Progenitor cell of endocrine pancreas (in vitro differentiated cells): Measurements from ENCODE around the gene RUNX1. TPM values are rescaled to one million over a fixed set of nuclear protein-coding genes. Genes with fewer than 3 reads are reported as not detected.

ENCODE experiments used
- DNase-seq: peaks from one replicate; pipeline ENCODE4 v3.0.0; 2021; ENCODE audit warnings: low spot score; ENCODE audit not compliant: unreplicated experiment
- H3K27ac Mint-ChIP-seq: 2 replicates; pipeline ENCODE4 v1.8.0; 2021; ENCODE audit warnings: mild to moderate bottlenecking, moderate library complexity, mixed read lengths
- H3K27me3 Mint-ChIP-seq: 2 replicates; pipeline ENCODE4 v1.8.0; 2021; ENCODE audit warnings: mixed read lengths
- H3K36me3 Mint-ChIP-seq: 2 replicates; pipeline ENCODE4 v1.8.0; 2022; ENCODE audit warnings: mixed read lengths; ENCODE audit not compliant: insufficient read depth
- H3K4me1 Mint-ChIP-seq: 2 replicates; pipeline ENCODE4 v1.8.0; 2021; ENCODE audit warnings: low read depth, mixed read lengths
- H3K4me3 Mint-ChIP-seq: 2 replicates; pipeline ENCODE4 v1.8.0; 2021; ENCODE audit warnings: low read depth, mild to moderate bottlenecking, moderate library complexity, mixed read lengths
- H3K9me3 Mint-ChIP-seq: 2 replicates; pipeline ENCODE4 v1.8.0; 2021; ENCODE audit warnings: low read depth, mixed read lengths
- total RNA-seq: library from RNA; stranded (reverse); gene quantifications from 2 replicates; pipeline ENCODE4 v1.2.1, GENCODE V29; 2021
- TF ChIP-seq, protein P1 (sequence below): fragments of 200-600 bp; sonication (generic); IDR thresholded peaks from one replicate; pipeline ENCODE4 v1.5.0; 2021; ENCODE audit warnings: antibody characterized with exemption, mild to moderate bottlenecking; ENCODE audit not compliant: unreplicated experiment

Gene RUNX1
- total RNA-seq, 1 donor from 2014 or later, result 7.1 TPM

DNA sequence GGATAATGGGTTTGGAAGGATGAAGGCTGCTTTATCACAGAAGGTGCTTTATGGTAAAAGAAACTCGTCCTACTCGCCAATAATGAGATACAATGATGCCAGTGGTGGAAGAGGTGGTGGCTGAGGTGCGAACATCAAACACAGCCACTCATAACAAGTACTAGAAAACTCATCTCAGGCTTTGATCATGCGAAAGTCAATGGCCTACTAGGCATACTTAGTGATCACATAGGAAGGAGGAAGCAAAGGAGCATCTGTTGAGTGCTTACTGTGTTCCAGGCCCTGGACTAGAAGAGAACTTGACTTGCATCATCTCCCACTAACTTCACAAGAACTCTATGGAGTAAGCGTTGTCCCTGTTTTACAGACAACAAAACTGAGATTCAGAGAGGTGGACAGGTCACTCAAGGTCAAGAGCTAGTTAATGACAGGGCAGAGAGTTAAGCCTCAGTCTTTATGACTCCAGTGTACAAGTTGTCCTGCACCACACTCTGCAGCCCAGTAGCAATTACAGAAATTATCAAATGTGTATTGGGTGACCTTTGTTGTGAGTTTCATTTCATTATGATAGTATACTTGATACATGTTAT, 33.6 kb downstream of the RUNX1 start:
- no peak overlapping the region for H3K27ac Mint-ChIP-seq
- TF ChIP-seq, protein P1, sequence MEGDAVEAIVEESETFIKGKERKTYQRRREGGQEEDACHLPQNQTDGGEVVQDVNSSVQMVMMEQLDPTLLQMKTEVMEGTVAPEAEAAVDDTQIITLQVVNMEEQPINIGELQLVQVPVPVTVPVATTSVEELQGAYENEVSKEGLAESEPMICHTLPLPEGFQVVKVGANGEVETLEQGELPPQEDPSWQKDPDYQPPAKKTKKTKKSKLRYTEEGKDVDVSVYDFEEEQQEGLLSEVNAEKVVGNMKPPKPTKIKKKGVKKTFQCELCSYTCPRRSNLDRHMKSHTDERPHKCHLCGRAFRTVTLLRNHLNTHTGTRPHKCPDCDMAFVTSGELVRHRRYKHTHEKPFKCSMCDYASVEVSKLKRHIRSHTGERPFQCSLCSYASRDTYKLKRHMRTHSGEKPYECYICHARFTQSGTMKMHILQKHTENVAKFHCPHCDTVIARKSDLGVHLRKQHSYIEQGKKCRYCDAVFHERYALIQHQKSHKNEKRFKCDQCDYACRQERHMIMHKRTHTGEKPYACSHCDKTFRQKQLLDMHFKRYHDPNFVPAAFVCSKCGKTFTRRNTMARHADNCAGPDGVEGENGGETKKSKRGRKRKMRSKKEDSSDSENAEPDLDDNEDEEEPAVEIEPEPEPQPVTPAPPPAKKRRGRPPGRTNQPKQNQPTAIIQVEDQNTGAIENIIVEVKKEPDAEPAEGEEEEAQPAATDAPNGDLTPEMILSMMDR, result no peak
- no peaks in the 10 kb centered on the region for H3K36me3 Mint-ChIP-seq
- peaks cover 21% of the 10 kb centered on the region for H3K4me1 Mint-ChIP-seq
- no peaks in the 10 kb centered on the region for H3K9me3 Mint-ChIP-seq
- H3K27me3 Mint-ChIP-seq, result peaks cover 6% of the 10 kb centered on the region
- no peak for DNase-seq
- H3K4me3 Mint-ChIP-seq, result no peak overlapping the region

DNA sequence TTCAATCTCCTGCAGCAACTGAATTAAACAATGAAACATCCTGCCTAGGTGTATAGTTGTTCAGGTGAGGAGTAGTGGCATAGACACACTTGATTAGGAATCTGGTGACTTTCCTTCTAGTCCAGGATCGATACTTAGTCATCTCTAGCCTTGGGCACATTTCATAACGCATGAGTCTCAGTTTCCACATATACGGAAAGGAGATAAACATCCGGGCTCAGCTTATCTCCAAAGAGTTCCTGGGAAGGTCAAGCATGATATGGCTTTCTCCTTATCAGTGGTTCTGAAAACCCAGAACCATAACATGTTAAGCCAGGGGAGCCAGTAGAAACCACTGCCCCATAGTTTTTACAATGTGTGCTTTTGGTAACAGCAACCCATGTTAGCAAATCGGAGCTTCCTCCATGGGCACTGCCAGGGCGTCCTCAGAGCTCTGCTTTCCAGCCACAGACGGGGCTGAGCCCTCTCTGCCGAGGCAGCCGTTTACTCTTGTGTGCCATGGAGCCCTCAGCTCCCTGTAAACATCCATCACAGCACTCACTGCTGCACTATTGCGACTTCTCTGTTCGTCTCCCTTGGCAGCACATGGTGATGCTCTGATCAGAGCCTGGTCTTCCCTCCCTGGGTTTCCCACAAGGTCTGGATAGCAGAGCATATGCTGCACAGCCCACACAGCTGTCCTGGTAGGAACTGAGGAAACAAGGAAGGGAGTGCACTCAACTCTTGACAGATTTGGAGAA, 34.6 kb downstream of the RUNX1 start:
- TF ChIP-seq, protein P1, result no peak
- Mint-ChIP-seq H3K36me3 (no peaks in the 10 kb centered on the region), H3K9me3 (no peaks in the 10 kb centered on the region), H3K4me3 (no peak overlapping the region), H3K27me3 (peaks cover 6% of the 10 kb centered on the region), H3K4me1 (peaks cover 13% of the 10 kb centered on the region), H3K27ac (no peak overlapping the region)
- no peak for DNase-seq

DNA sequence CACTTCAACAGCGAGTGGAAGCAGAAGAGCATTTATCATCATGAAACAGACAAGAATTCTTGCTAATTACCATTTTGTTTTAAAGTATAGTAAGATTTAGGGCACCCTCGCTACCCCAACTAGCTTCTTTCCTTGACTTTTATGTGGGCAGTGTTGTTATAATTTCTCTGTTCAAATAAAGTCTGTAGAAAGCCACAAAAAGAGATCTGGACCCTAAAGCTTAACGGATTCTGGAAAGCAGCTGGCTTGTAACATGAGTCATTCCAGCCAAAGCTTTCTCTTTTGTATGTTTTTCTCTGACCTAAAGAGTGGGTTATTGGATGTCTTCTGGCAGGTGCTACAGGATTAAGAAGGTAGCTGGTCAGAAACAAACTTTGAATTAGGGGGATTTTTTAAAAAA, 37.4 kb downstream of the RUNX1 start:
- Mint-ChIP-seq H3K9me3 (no peaks in the 10 kb centered on the region), H3K27me3 (peaks cover 16% of the 10 kb centered on the region), H3K4me3 (no peak overlapping the region), H3K36me3 (no peaks in the 10 kb centered on the region), H3K4me1 (peaks cover 4% of the 10 kb centered on the region), H3K27ac (no peak overlapping the region)
- TF ChIP-seq, protein P1, result no peak
- no peak for DNase-seq

DNA sequence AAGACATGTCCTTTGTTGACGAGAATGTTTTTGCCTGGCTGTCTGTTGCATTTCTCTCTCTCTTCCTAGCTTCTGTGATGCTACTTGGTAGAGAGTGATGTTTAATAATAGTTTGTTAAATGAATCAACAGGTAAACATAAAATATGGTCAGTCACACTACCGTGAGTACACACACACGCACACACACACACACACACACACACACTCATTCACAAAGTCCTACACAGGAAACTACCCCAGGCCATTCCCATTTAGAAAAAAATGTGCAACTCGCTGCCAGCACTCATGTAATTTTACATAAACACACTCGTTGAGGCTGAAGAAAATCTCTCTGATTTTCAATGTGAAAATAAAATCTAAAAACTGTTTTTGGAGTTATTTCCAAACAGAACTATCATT, 38.7 kb downstream of the RUNX1 start:
- Mint-ChIP-seq H3K27ac (no peak overlapping the region), H3K9me3 (no peaks in the 10 kb centered on the region), H3K36me3 (no peaks in the 10 kb centered on the region), H3K4me3 (no peak overlapping the region), H3K27me3 (peaks cover 15% of the 10 kb centered on the region), H3K4me1 (peaks cover 4% of the 10 kb centered on the region)
- TF ChIP-seq, protein P1, result no peak
- no peak for DNase-seq

DNA sequence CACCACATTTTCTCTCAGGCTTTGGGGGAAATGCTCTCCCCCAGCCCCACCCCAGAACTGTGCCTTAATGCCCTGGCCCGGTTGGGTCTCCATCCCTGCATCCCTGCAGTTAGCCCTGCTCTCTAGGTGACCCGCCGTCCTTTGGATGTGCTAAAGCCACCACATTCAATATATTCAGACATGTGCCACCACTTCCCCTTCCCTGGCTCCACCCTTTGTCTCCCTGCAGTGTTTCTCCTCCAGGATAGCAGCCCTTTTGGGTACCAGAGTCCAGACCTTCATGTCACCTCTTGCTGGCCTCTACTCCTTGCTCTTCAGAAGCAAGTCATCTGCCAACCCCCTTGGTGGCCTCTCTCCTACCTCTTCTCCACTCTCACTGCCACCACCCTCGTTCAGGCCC, 41.8 kb downstream of the RUNX1 start:
- DNase-seq, result no peak
- TF ChIP-seq, protein P1, result no peak
- Mint-ChIP-seq H3K9me3 (no peaks in the 10 kb centered on the region), H3K36me3 (no peaks in the 10 kb centered on the region), H3K4me1 (peaks cover 1% of the 10 kb centered on the region), H3K27ac (no peak overlapping the region), H3K27me3 (peaks cover 10% of the 10 kb centered on the region), H3K4me3 (no peak overlapping the region)
